VCaP (cell line): ENCODE measurements around the gene SERPIND1.

Experiments
- H3K27ac ChIP-seq: fragments of 450-650 bp; 2 replicates; pipeline ENCODE4 v1.5.1; 2017
- TF ChIP-seq, protein P1 (sequence below): fragments of 450-650 bp; conservative IDR thresholded peaks from 2 replicates; pipeline ENCODE4 v1.5.1; 2017; ENCODE audit warnings: mild to moderate bottlenecking, moderate library complexity

The SERPIND1 gene

DNA sequence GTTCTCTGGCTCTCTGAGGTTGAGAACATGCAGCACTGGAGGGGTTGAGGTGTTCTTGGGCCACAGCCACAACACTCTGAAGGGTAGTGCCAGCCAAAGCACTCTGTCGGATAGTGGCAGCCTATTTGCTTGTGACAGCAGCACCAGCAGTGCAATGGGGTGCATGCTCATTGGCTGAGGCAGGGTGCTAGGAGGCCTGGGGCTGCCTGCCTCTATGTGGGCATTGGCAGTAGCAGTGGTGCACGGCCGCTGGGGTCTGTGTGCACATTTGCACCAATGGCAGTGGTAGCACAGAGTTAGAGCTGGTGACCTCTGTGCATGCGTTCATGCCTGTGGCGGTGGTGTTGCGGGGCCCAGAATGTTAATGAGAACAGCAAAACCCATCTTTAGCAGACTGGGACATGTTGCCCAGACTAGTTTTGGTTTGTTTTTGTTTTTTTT is 59.3 kb downstream of the SERPIND1 start:
- no peak overlapping the region for H3K27ac ChIP-seq
- TF ChIP-seq, protein P1, sequence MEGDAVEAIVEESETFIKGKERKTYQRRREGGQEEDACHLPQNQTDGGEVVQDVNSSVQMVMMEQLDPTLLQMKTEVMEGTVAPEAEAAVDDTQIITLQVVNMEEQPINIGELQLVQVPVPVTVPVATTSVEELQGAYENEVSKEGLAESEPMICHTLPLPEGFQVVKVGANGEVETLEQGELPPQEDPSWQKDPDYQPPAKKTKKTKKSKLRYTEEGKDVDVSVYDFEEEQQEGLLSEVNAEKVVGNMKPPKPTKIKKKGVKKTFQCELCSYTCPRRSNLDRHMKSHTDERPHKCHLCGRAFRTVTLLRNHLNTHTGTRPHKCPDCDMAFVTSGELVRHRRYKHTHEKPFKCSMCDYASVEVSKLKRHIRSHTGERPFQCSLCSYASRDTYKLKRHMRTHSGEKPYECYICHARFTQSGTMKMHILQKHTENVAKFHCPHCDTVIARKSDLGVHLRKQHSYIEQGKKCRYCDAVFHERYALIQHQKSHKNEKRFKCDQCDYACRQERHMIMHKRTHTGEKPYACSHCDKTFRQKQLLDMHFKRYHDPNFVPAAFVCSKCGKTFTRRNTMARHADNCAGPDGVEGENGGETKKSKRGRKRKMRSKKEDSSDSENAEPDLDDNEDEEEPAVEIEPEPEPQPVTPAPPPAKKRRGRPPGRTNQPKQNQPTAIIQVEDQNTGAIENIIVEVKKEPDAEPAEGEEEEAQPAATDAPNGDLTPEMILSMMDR: no peak

DNA sequence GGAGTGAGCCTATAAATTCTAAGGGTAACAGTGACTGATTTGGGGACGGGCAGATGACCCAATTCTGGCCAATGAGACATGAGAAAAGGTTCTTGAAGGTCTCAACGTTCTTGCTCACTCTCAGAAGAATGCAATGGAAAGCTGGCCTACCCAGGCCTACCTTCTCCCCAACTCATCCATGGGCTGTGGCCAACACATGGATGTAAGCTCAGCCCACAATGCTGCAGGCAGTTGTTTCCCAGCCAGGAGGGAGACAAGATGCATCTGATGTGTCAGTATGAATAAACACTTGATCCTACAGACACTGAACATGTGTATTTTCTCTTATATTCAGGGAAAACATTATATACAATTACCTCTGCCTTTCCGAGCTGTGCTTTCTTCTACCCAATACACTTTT is 60.3 kb downstream of the SERPIND1 start:
- H3K27ac ChIP-seq: no peak overlapping the region
- TF ChIP-seq, protein P1: no peak

DNA sequence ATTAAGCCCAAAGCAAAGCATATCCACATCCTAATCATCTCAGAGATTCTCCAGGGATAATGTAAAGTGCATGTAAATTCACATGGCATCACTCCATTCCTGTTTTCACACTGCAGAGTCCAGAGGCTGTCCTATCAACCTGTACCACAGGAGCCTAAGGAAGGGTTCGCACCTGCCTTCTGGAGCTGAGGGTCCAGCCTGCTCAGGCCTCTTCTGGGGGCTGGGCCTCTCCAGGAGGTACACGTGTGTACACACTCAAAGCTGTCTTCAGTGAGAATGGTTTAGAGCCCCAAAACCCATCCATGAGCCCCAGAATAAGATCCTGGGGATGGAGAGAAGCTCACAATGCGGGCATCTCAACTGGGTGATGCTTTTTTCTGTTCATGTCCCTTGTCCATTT is 60.8 kb downstream of the SERPIND1 start:
- TF ChIP-seq, protein P1: no peak
- no peak overlapping the region for H3K27ac ChIP-seq
